ENCODE results near the gene MTCL1.

Gene MTCL1

GRCh38 chr18:8684577-8684976 is 20.8 kb upstream of the MTCL1 start:
- no peak for DNase-seq (ENCODE audit: low read depth)
- TF ChIP-seq MAX (IDR thresholded peaks at IDR 0.05; ENCODE audit: low read depth, low read length), result no peak
- no peak for TF ChIP-seq MYC (IDR thresholded peaks at IDR 0.05; ENCODE audit: low read depth, low read length)
- TF ChIP-seq POLR2A (IDR thresholded peaks at IDR 0.05; ENCODE audit: extremely low read depth, insufficient read length), result no peak
- TF ChIP-seq CTCF (IDR thresholded peaks at IDR 0.05; ENCODE audit: low read depth, low read length), result no peak
- no peak overlapping the region for H3K4me3 ChIP-seq (ENCODE audit: low read depth, low read length)

GRCh38 chr18:8685141-8685913 is 20.0 kb upstream of the MTCL1 start:
- TF ChIP-seq POLR2A (IDR thresholded peaks at IDR 0.05; ENCODE audit: extremely low read depth, insufficient read length) (no peak), MYC (IDR thresholded peaks at IDR 0.05; ENCODE audit: low read depth, low read length) (no peak), MAX (IDR thresholded peaks at IDR 0.05; ENCODE audit: low read depth, low read length) (no peak), CTCF (IDR thresholded peaks at IDR 0.05; ENCODE audit: low read depth, low read length) (no peak)
- no peak for DNase-seq (ENCODE audit: low read depth)
- no peak overlapping the region for H3K4me3 ChIP-seq (ENCODE audit: low read depth, low read length)

- DNase-seq (ENCODE audit: low read depth), result no peak
- TF ChIP-seq POLR2A (IDR thresholded peaks at IDR 0.05; ENCODE audit: extremely low read depth, insufficient read length), result no peak
- TF ChIP-seq CTCF (IDR thresholded peaks at IDR 0.05; ENCODE audit: low read depth, low read length), result no peak
- no peak for TF ChIP-seq MYC (IDR thresholded peaks at IDR 0.05; ENCODE audit: low read depth, low read length)
- no peak for TF ChIP-seq MAX (IDR thresholded peaks at IDR 0.05; ENCODE audit: low read depth, low read length)
- no peak overlapping the region for H3K4me3 ChIP-seq (ENCODE audit: low read depth, low read length)
Observed at GRCh38 chr18:8685914-8686216, 19.5 kb upstream of the MTCL1 start.

GRCh38 chr18:8686611-8687010 is 18.7 kb upstream of the MTCL1 start:
- no peak overlapping the region for H3K4me3 ChIP-seq (ENCODE audit: low read depth, low read length)
- no peak for DNase-seq (ENCODE audit: low read depth)
- TF ChIP-seq MAX (IDR thresholded peaks at IDR 0.05; ENCODE audit: low read depth, low read length) (no peak), POLR2A (IDR thresholded peaks at IDR 0.05; ENCODE audit: extremely low read depth, insufficient read length) (no peak), CTCF (IDR thresholded peaks at IDR 0.05; ENCODE audit: low read depth, low read length) (no peak)

- TF ChIP-seq POLR2A (IDR thresholded peaks at IDR 0.05; ENCODE audit: extremely low read depth, insufficient read length) (no peak), CTCF (IDR thresholded peaks at IDR 0.05; ENCODE audit: low read depth, low read length) (no peak)
- no peak for DNase-seq (ENCODE audit: low read depth)
- no peak overlapping the region for H3K4me3 ChIP-seq (ENCODE audit: low read depth, low read length)
Observed at GRCh38 chr18:8688216-8688800, 17.0 kb upstream of the MTCL1 start.
